GM12892 (cell line): Measurements from ENCODE around the gene ACACB.

Experiments
- DNase-seq: peaks from one replicate; pipeline ENCODE4 v3.0.0; 2011; ENCODE audit not compliant: insufficient read length
- FAIRE-seq: peaks from 2 replicates; lab custom pipeline; 2011; peaks lifted over from hg19 to GRCh38; lab: Jason Lieb, UNC
- POLR2A ChIP-seq: IDR thresholded peaks from 2 replicates; pipeline ENCODE4 v1.6.1; 2011; ENCODE audit warnings: low read depth, low read length, control low read depth
- POLR2AphosphoS5 ChIP-seq: IDR thresholded peaks from 2 replicates; pipeline ENCODE4 v1.6.1; 2011; ENCODE audit warnings: low read depth, low read length, control low read depth
- TAF1 ChIP-seq: IDR thresholded peaks from 2 replicates; pipeline ENCODE4 v1.6.1; 2011; ENCODE audit warnings: low read depth, mild to moderate bottlenecking, control low read depth, low read length, borderline replicate concordance

The ACACB gene

GRCh38 chr12:109097140-109097434 lies 19.3 kb upstream of the ACACB start:
- DNase-seq (no peak), FAIRE-seq (no peak)
- TF ChIP-seq TAF1 (no peak), POLR2A (no peak), POLR2AphosphoS5 (no peak)

DNA sequence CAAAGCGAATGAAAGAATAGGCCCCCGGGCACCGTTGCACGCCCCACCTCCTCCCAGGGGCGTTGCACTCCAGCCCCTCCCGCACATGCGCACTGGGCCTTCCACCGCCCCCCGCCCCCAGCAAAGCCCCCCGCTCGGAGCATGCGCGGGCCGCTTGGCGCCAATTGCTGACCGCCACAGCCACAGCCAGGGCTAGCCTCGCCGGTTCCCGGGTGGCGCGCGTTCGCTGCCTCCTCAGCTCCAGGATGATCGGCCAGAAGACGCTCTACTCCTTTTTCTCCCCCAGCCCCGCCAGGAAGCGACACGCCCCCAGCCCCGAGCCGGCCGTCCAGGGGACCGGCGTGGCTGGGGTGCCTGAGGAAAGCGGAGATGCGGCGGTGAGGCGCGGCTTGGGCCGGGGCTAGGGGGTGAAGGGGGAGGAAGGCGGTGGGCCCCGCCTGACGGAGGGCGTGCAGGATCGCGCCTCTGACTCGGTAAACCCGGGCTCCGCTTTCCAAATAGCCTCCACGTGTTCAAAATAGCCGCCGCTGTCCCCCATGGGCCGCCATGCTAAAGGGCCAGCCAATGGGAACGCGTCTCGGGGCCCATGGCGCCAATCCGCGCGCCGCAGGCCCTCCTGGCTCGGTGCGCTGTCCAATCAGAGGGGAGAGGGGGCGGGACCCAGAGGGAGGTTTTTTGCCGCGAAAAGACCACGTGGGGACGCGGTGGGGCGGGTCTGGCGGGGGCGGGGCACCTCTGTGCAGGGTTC lies 18.8 kb upstream of the ACACB start, which contains the start of gene UNG:
UNG (plus strand) TSS at position 163 of the 748 bp plus-strand sequence; CDS start at position 246, 83 bp downstream.
- peak; percentile 97 for DNase-seq
- peak; percentile 47; the same call in 1 of the 2 replicates for TF ChIP-seq POLR2A
- TF ChIP-seq POLR2AphosphoS5, result peak; percentile 24; the same call in 1 of the 2 replicates
- no peak for TF ChIP-seq TAF1
- FAIRE-seq, result peak; percentile 96

DNA sequence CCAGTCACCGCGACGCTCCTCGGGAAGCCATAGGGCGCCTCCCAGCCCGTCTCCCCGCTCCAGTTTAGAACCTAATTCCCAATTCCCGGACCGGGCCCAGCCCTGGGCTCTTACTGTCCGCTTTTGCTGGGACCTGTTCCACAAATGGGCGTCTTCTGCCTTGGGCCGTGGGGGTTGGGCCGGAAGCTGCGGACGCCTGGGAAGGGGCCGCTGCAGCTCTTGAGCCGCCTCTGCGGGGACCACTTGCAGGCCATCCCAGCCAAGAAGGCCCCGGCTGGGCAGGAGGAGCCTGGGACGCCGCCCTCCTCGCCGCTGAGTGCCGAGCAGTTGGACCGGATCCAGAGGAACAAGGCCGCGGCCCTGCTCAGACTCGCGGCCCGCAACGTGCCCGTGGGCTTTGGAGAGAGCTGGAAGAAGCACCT lies 18.2 kb upstream of the ACACB start:
- FAIRE-seq (no peak), DNase-seq (no peak)
- TF ChIP-seq POLR2A (no peak), POLR2AphosphoS5 (no peak), TAF1 (no peak)

DNA sequence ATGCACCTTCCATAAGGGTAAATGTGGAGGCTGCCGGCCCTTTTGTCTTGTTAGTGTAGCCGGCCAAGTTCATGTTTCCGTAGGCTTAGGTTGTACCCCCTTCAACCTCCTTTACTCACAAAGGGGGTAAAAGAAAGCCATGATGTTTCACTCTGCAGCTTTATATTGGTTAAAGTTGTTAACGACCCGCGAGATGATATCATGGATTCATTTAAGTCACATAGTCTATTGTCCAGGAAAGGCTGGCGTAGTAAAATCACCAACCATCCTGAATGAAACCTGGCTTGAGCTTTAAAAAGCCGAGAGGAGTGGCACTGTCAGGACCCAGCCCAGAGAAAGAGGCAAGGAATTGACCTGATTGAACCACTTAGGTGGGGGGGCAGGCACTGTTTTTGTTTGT lies 17.7 kb upstream of the ACACB start:
- TF ChIP-seq POLR2AphosphoS5 (no peak), TAF1 (no peak), POLR2A (no peak)
- FAIRE-seq, result peak; percentile 40
- no peak for DNase-seq

- FAIRE-seq, result no peak
- TF ChIP-seq POLR2AphosphoS5 (no peak), POLR2A (no peak), TAF1 (no peak)
- DNase-seq, result no peak
Observed at GRCh38 chr12:109099431-109100020, 16.9 kb upstream of the ACACB start.

DNA sequence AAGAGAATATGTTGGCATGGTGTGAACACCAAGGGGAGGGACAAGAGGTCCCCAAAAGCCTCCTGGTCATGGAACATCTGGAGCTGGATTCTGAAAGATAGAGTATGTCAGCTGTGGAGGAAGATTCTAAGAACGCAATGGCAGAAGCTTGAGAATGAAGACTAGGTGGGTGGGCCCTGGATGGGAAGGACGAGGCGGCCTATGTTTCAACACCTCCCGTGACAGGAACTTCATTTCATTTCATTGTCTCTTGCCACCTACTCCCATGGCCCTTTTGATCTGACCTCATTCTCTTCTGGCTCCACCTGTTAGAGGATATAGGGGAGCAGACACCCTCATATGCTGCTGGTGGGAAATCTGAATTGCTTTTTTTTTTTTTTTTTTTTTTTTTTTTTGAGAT lies 15.6 kb upstream of the ACACB start:
- no peak for FAIRE-seq
- TF ChIP-seq TAF1, result no peak
- no peak for TF ChIP-seq POLR2AphosphoS5
- TF ChIP-seq POLR2A, result no peak
- no peak for DNase-seq

- DNase-seq (no peak), FAIRE-seq (no peak)
- no peak for TF ChIP-seq POLR2AphosphoS5
- TF ChIP-seq TAF1, result no peak
- no peak for TF ChIP-seq POLR2A
Observed at GRCh38 chr12:109102491-109102890, 13.9 kb upstream of the ACACB start.

GRCh38 chr12:109105176-109105575 lies 11.2 kb upstream of the ACACB start:
- no peak for DNase-seq
- no peak for FAIRE-seq
- TF ChIP-seq POLR2AphosphoS5 (no peak), POLR2A (no peak), TAF1 (no peak)

DNA sequence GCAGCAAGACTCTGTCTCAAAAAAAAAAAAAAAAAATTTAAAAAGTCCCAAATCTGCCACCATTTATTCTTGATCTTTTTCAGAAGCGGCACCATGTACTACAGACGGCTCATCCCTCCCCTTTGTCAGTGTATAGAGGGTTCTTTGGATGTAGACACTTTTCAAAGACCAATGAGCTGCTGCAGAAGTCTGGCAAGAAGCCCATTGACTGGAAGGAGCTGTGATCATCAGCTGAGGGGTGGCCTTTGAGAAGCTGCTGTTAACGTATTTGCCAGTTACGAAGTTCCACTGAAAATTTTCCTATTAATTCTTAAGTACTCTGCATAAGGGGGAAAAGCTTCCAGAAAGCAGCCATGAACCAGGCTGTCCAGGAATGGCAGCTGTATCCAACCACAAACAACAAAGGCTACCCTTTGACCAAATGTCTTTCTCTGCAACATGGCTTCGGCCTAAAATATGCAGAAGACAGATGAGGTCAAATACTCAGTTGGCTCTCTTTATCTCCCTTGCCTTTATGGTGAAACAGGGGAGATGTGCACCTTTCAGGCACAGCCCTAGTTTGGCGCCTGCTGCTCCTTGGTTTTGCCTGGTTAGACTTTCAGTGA lies 6.5 kb upstream of the ACACB start:
- no peak for FAIRE-seq
- no peak for DNase-seq
- no peak for TF ChIP-seq TAF1
- TF ChIP-seq POLR2AphosphoS5, result no peak
- TF ChIP-seq POLR2A, result no peak

- DNase-seq (peak; percentile 42), FAIRE-seq (no peak)
- peak; percentile 29; the same call in 1 of the 2 replicates for TF ChIP-seq POLR2A
- TF ChIP-seq TAF1, result no peak
- TF ChIP-seq POLR2AphosphoS5, result no peak
Observed at GRCh38 chr12:109110988-109111495, 5.3 kb upstream of the ACACB start.

DNA sequence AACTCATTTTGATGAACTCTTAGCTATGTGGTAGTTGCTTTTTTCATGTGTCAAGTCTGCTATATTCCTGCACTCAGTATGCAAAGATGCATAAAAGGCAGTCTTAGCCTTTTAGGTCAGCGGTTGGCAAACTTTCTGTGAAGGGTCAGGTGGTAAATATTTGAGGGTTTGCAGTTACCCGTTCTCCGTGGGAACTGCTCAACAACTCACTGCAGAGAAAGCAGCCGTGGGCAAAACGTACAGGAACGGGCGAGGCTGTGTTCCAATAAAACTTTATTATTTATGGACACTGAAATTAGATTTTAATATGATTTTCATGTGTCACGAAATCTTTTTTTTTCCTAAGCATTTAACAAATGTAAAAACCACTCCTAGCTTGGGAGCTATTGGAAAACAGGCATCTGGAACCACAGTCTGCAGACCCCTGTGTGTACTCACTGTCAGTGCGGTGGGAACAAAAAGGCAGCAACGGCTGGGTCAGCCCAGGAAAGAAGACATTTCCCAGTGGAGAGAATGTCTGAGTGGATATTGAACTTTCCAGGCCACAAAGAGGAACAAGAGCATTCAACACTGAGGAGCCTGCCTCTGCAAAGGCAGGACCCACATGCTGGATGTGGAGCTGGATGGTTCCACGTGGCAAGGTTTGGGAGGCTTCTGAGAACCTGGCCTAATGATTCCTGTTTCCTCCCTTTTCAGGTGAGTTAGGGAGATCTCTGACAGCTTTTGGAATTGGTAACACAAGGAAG lies 3.5 kb upstream of the ACACB start:
- FAIRE-seq, result no peak
- TF ChIP-seq TAF1, result no peak
- no peak for TF ChIP-seq POLR2AphosphoS5
- no peak for TF ChIP-seq POLR2A
- no peak for DNase-seq

- DNase-seq (no peak), FAIRE-seq (no peak)
- TF ChIP-seq TAF1, result no peak
- TF ChIP-seq POLR2A, result no peak
- no peak for TF ChIP-seq POLR2AphosphoS5
Observed at GRCh38 chr12:109113661-109114321, 2.6 kb upstream of the ACACB start.
